Caco-2 (cell line): ENCODE measurements around the gene EMILIN3. TPM values are rescaled to one million over a fixed set of nuclear protein-coding genes. Genes with fewer than 3 reads are reported as not detected.

Experiments used
- BruUV-seq: library from RNA; stranded (reverse); fragments of 400-500 nt; replicated peaks from 2 replicates; lab custom pipeline; 2021; lab: Mats Ljungman, UMichigan
- CTCF ChIA-PET: fragments of 300-600 bp; sonication (Branson Sonifier 250); formaldehyde crosslinking; loops from one replicate; lab custom pipeline; 2022; ENCODE audit warnings: antibody characterized with exemption; lab: Charles Lee
- POLR2A ChIA-PET: fragments of 300-600 bp; sonication (Branson Sonifier 250); formaldehyde crosslinking; loops from one replicate; lab custom pipeline; 2022; ENCODE audit warnings: antibody characterized with exemption; lab: Charles Lee
- DNase-seq, 2 experiments: peaks; one replicate each; pipeline versions ENCODE4 v3.0.0 to v3.0.0-alpha.2; 2020 to 2022
- H3K27me3 ChIP-seq: replicated peaks from 2 replicates; pipeline ENCODE4 v1.6.0; 2011; ENCODE audit warnings: low read length; ENCODE audit not compliant: control insufficient read depth, insufficient read depth
- H3K36me3 ChIP-seq: 2 replicates; pipeline ENCODE4 v1.5.1; 2011; ENCODE audit warnings: low read length; ENCODE audit not compliant: control insufficient read depth, insufficient read depth
- H3K4me1 ChIP-seq: fragments of 250-450 bp; sonication (Bioruptor Pico); 2 replicates; pipeline ENCODE4 v1.5.1; 2020; ENCODE audit warnings: mild to moderate bottlenecking
- H3K4me3 ChIP-seq: 2 replicates; pipeline ENCODE4 v1.5.1; 2011; ENCODE audit warnings: low read depth, mild to moderate bottlenecking, control low read depth, low read length
- H3K9me3 ChIP-seq: fragments of 250-450 bp; sonication (Bioruptor Pico); 2 replicates; pipeline ENCODE4 v1.5.1; 2020; ENCODE audit warnings: mild to moderate bottlenecking, moderate library complexity
- H3K27ac Mint-ChIP-seq: one replicate; pipeline ENCODE4 v1.8.0; 2022; ENCODE audit warnings: mixed read lengths; ENCODE audit not compliant: unreplicated experiment
- H3K27me3 Mint-ChIP-seq: one replicate; pipeline ENCODE4 v1.8.0; 2022; ENCODE audit warnings: mixed read lengths; ENCODE audit not compliant: insufficient read depth, unreplicated experiment
- H3K36me3 Mint-ChIP-seq: one replicate; pipeline ENCODE4 v1.8.0; 2022; ENCODE audit warnings: mild to moderate bottlenecking, mixed read lengths; ENCODE audit not compliant: insufficient read depth, unreplicated experiment
- H3K4me1 Mint-ChIP-seq: one replicate; pipeline ENCODE4 v1.8.0; 2022; ENCODE audit warnings: low read depth, mixed read lengths; ENCODE audit not compliant: unreplicated experiment
- H3K4me3 Mint-ChIP-seq: one replicate; pipeline ENCODE4 v1.8.0; 2022; ENCODE audit warnings: mild to moderate bottlenecking, moderate library complexity, mixed read lengths; ENCODE audit not compliant: unreplicated experiment
- H3K9me3 Mint-ChIP-seq: one replicate; pipeline ENCODE4 v1.8.0; 2022; ENCODE audit warnings: mixed read lengths; ENCODE audit not compliant: unreplicated experiment
- CTCF ChIP-seq, 2 experiments: fragments of 200-600 bp in 1 of 2; IDR thresholded peaks; 1 replicate in 1 of 2; 2 replicates in 1 of 2; pipeline versions ENCODE4 v1.5.1 to v1.8.0; 2011 to 2022; ENCODE audit warnings: antibody characterized with exemption in 1 of 2, control low read depth in 1 of 2, inconsistent platforms in 1 of 2, low read depth in 1 of 2, low read length in 1 of 2, mild to moderate bottlenecking in 1 of 2, moderate library complexity in 1 of 2; ENCODE audit not compliant: insufficient read depth in 1 of 2, severe bottlenecking in 1 of 2, unreplicated experiment in 1 of 2
- intact Hi-C: fragments of 100-400 bp; cut with micrococcal nuclease; formaldehyde crosslinking; loops from one replicate; pipeline ENCODE4 v1.10.0; 2022; ENCODE audit not compliant: unreplicated experiment
- total RNA-seq: library from RNA; stranded (reverse); gene quantifications from 2 replicates; pipeline ENCODE4 v1.2.3, GENCODE V29; 2022

Gene EMILIN3
- total RNA-seq, 1 experiment from 2014 or later, result 0.50 TPM

DNA sequence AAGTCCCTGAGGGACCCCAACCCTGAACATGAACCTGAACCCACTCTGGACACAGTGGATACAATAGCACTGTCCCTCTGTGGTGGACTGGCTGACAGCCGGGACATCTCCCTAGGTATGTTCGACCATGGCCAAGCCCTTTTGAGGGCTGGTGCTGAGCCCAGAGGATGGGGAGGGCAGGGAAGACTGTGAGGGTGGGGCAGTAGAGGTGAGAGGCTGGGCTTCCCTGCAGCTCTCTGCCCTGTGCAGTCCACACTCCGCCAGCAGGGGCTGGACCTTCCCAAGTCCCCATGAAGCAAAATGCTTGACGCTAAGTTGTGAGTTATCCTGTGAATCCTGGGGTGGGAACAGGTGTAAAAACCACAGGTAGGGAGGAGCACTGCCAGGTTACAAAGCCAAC lies 14.5 kb downstream of the EMILIN3 start:
- no TSS peak for BruUV-seq
- Mint-ChIP-seq H3K27me3 (no peaks in the 10 kb centered on the region), H3K4me3 (no peak overlapping the region), H3K9me3 (no peaks in the 10 kb centered on the region), H3K27ac (no peak overlapping the region), H3K36me3 (peaks cover 6% of the 10 kb centered on the region), H3K4me1 (no peaks in the 10 kb centered on the region)
- no peaks in the 10 kb centered on the region for H3K9me3 ChIP-seq
- H3K4me1 ChIP-seq, result no peaks in the 10 kb centered on the region
- ChIA-PET CTCF (interaction anchor here (0.6 to 1.4 kb wide), 5 partner anchors 10 to 101 kb away, joined by 3 to 5 read pairs (median 3); partner anchors contain the start of gene LPIN3), POLR2A (no interaction called here)
- H3K36me3 ChIP-seq, result peaks cover 5% of the 10 kb centered on the region; the same call in 1 of the 2 replicates
- intact Hi-C loops, result no loop called here
- peak in 1 of 2 experiments; percentile 47 for DNase-seq
- H3K27me3 ChIP-seq, result no peaks in the 10 kb centered on the region
- no peak overlapping the region for H3K4me3 ChIP-seq
- TF ChIP-seq CTCF (IDR thresholded peaks at IDR 0.05; ENCODE audit: insufficient read depth in 1 of 2, low read depth in 1 of 2, low read length in 1 of 2, severe bottlenecking in 1 of 2, unreplicated experiment in 1 of 2), result peak; percentile 27 to 33

DNA sequence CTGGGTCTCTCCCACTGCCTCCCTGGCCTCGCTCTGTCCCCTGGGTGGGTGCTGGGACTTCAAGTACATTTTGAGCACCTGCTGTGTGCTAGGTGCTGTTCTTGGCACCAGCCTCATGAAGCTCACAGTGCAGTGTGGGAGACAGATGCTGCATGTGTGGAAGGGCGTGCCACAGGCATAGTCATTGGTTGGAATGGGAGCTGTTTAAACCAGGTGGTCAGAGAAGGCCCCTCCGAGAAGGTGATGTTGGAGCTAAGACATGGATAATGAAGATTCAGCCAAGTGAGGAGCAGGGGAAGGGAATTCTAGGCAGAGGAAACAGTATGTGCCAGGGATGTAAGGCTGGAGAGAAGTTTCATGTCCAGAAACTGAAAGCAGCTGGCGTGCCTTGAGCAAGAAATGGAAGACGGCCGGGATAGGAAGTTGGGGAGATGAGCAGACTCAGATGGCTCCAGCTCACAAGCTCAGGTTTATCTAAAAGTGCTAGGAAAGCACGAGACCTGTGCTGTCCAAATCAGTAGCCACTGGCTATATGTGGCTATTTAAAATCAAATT lies 16.1 kb downstream of the EMILIN3 start:
- no TSS peak for BruUV-seq
- no peaks in the 10 kb centered on the region for H3K9me3 ChIP-seq
- ChIA-PET CTCF (interaction anchor here (0.8 to 1.6 kb wide), 2 partner anchors 10 to 215 kb away, joined by 5 to 14 read pairs; partner anchors contain the start of gene LPIN3), POLR2A (no interaction called here)
- TF ChIP-seq CTCF (IDR thresholded peaks at IDR 0.05; ENCODE audit: insufficient read depth in 1 of 2, low read depth in 1 of 2, low read length in 1 of 2, severe bottlenecking in 1 of 2, unreplicated experiment in 1 of 2), result no peak
- Mint-ChIP-seq H3K36me3 (peaks cover 6% of the 10 kb centered on the region), H3K4me3 (no peak overlapping the region), H3K4me1 (no peaks in the 10 kb centered on the region), H3K27ac (no peak overlapping the region), H3K9me3 (no peaks in the 10 kb centered on the region), H3K27me3 (no peaks in the 10 kb centered on the region)
- no peaks in the 10 kb centered on the region for H3K4me1 ChIP-seq
- no peak for DNase-seq
- H3K27me3 ChIP-seq, result no peaks in the 10 kb centered on the region
- intact Hi-C loops, result no loop called here
- peaks cover 5% of the 10 kb centered on the region; the same call in 1 of the 2 replicates for H3K36me3 ChIP-seq
- H3K4me3 ChIP-seq, result no peak overlapping the region

DNA sequence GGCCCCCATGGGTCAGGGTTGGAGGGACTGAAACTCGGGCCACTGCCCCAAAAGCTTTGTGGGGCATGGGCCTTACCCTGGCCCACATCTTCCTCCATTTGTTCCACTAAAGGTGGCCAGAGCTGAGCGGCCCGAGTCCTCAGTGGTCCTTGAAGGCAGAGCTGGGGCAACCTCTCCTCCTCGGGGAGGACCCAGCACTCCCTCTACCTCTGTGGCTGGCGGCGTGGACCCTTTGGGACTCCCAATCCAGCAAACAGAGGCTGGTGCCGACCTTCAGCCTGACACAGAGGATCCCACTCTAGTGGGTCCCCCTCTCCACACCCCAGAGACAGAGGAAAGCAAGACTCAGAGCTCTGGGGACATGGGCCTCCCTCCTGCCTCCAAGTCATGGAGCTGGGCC lies 16.7 kb downstream of the EMILIN3 start:
- H3K9me3 ChIP-seq, result no peaks in the 10 kb centered on the region
- no peak for DNase-seq
- no peak for TF ChIP-seq CTCF (IDR thresholded peaks at IDR 0.05; ENCODE audit: insufficient read depth in 1 of 2, low read depth in 1 of 2, low read length in 1 of 2, severe bottlenecking in 1 of 2, unreplicated experiment in 1 of 2)
- no peak overlapping the region for H3K27ac Mint-ChIP-seq
- intact Hi-C loops, result no loop called here
- H3K4me3 ChIP-seq, result no peak overlapping the region
- no TSS peak for BruUV-seq
- no peaks in the 10 kb centered on the region for H3K9me3 Mint-ChIP-seq
- H3K4me1 ChIP-seq, result no peaks in the 10 kb centered on the region
- no peaks in the 10 kb centered on the region for H3K27me3 Mint-ChIP-seq
- no peaks in the 10 kb centered on the region for H3K4me1 Mint-ChIP-seq
- no peak overlapping the region for H3K4me3 Mint-ChIP-seq
- H3K27me3 ChIP-seq, result no peaks in the 10 kb centered on the region
- ChIA-PET POLR2A (no interaction called here), CTCF (interaction anchor here (0.8 to 1.6 kb wide), 2 partner anchors 9 to 215 kb away, joined by 5 to 14 read pairs; partner anchors contain the start of gene LPIN3)
- peaks cover 6% of the 10 kb centered on the region for H3K36me3 Mint-ChIP-seq
- H3K36me3 ChIP-seq, result peaks cover 5% of the 10 kb centered on the region; the same call in 1 of the 2 replicates
